GM10847 (cell line): ENCODE measurements around the gene ATP5F1D.

Experiments used
- POLR2A ChIP-seq: IDR thresholded peaks from 2 replicates; pipeline ENCODE4 v1.6.1; 2011; ENCODE audit not compliant: insufficient read length; ENCODE audit errors: extremely low read depth

ATP5F1D gene

DNA sequence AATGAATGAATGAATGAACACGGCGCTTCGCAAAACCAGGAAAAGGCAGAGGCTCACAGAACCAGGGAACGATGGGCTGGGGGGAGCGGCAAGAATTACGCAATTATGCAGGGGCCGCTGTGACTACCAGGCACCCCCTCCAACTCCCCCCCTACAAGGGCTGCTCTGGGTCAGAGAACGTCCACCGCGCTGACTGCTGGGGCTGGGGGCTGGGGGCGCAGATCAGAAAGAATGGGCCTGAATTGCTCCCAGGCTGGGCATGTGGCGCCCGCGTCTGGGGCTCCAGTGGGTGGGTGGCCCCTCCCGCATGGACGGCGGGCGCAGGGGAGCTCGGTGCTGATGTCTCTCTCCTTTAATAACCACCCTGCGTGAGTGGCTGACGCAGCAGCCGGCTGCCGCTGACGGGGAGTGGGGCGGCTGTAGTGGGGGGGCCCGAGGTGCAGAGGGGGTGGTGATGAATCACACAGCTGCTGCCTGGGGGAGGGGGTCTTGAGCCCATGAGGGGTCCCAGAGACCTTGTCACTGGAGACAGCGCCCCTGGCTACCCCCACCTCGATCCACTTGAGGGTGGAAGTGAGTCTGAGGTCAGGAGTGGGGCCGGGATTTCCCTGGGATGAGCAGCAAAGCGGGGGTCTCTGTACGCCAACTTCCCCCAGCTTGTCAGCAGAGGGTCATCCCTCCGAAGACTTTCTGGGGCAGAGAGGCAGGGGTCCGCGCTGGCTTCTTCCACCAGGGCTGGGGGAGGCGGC, 26.1 kb downstream of the ATP5F1D start:
- TF ChIP-seq POLR2A: no peak

- TF ChIP-seq POLR2A: no peak
Observed at GRCh38 chr19:1268226-1269064, 26.9 kb downstream of the ATP5F1D start.

GRCh38 chr19:1269065-1269477, 27.5 kb downstream of the ATP5F1D start, which contains the start of gene CIRBP:
CIRBP (plus strand) TSS chr19:1269332; CDS start chr19:1270934, 1,602 bp downstream.
- TF ChIP-seq POLR2A: peak; percentile 100

GRCh38 chr19:1269478-1270212, 28.1 kb downstream of the ATP5F1D start:
- no peak for TF ChIP-seq POLR2A

GRCh38 chr19:1270213-1270853, 28.8 kb downstream of the ATP5F1D start:
- no peak for TF ChIP-seq POLR2A

DNA sequence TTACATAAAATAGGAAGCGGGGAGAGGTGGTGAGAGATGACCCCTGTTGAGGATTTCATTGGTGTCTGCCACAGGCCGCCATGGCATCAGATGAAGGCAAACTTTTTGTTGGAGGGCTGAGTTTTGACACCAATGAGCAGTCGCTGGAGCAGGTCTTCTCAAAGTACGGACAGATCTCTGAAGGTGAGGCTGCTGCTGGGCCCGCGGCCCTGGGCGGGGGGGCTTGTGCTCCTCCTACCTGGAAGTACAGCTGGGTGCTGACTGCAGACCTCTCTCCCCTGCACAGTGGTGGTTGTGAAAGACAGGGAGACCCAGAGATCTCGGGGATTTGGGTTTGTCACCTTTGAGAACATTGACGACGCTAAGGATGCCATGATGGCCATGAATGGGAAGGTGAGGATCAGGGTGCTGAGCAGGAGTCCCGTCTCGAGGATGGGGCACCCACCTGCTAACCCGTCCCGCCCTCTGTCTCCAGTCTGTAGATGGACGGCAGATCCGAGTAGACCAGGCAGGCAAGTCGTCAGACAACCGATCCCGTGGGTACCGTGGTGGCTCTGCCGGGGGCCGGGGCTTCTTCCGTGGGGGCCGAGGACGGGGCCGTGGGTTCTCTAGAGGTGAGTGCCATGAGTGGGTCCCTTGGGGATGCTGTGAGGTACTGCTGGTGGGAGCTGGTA, 29.4 kb downstream of the ATP5F1D start:
- peak; percentile 7 for TF ChIP-seq POLR2A

- TF ChIP-seq POLR2A: no peak
Observed at GRCh38 chr19:1271528-1272422, 30.2 kb downstream of the ATP5F1D start.

DNA sequence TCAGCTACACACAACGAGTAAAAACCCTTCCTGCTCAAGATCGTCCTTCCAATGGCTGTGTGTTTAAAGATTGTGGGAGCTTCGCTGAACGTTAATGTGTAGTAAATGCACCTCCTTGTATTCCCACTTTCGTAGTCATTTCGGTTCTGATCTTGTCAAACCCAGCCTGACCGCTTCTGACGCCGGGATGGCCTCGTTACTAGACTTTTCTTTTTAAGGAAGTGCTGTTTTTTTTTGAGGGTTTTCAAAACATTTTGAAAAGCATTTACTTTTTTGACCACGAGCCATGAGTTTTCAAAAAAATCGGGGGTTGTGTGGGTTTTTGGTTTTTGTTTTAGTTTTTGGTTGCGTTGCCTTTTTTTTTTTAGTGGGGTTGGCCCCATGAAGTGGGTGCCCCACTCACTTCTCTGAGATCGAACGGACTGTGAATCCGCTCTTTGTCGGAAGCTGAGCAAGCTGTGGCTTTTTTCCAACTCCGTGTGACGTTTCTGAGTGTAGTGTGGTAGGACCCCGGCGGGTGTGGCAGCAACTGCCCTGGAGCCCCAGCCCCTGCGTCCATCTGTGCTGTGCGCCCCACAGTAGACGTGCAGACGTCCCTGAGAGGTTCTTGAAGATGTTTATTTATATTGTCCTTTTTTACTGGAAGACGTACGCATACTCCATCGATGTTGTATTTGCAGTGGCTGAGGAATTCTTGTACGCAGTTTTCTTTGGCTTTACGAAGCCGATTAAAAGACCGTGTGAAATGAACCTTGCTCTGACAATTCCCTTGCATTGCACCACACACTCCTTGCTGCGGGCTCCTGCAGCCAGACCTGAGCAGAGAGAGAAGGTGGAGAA, 31.1 kb downstream of the ATP5F1D start:
- no peak for TF ChIP-seq POLR2A

DNA sequence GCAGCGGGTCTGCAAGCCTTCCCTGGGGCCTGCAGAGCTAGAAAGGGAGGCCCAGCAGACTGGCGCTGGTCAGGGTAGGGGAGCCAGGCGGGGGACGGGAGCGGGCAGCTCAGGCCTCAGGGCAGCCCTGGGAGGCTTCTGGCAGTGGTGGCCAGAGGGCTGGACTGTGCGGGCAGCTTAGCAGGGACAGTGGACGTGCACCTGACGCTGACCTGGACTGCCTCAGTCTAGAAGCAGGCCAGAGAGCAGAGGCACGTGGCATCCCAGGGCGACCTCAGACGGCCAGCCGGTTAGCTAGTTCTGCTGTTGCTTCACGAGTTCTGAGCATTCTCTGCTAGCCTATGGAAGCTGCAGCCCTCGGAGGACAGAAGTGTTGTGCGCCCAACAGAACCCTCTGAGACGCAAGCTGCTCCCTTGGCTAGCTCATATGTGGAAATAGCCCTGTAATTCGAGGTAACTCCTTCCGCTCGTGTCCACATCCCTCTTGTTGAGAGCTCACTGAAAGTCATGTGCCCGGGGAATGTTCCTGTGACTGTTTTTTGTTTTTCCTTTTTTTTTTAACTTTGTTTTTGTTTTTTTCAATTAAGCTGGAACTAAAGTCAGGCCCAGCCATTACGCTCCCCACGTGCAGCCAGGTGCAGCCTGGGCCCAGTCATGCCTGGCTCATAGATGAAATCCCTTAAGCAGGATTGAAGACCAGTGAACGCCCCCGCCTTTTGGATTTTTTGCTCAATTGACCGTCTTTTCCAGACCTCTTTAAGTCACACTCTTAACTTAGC, 31.9 kb downstream of the ATP5F1D start:
- no peak for TF ChIP-seq POLR2A

DNA sequence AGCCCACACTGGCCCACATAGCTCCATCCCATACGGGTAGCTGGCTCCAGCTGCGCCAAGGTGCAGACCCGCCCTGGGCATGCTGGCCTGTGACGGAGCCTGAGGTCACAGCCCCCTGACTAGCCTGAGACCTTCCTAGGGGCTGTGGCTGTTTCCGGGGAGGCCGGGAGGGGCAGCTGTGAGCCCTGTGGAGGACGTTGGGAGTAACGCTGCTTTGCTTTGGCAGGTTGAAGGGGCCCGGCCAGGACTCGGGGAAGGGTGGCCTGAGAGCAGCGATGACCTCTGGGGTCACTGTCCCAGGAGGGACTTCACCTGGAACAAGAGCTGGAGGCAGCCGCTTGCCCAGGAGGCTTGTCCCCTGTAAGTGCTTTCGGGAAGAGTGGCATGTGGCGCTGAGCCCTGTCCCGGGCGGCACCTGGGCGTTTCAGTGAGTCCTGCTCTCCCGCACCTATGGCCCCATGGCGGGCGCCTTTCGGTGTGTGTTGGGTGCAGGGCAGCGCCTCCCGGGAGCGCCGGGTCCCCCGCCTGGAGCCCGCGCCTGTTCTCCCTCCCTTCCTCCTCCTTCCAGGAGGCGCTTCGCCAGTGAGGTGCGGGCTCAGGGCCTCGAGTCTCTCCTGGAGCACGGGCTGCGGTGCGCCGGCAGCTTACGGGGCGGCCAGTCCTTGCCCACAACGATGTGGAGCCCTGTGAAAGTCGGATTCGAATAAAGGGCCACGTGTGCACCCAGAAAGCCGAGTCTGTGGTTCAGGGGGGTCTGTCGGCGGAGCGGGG, 32.7 kb downstream of the ATP5F1D start:
- TF ChIP-seq POLR2A: no peak

DNA sequence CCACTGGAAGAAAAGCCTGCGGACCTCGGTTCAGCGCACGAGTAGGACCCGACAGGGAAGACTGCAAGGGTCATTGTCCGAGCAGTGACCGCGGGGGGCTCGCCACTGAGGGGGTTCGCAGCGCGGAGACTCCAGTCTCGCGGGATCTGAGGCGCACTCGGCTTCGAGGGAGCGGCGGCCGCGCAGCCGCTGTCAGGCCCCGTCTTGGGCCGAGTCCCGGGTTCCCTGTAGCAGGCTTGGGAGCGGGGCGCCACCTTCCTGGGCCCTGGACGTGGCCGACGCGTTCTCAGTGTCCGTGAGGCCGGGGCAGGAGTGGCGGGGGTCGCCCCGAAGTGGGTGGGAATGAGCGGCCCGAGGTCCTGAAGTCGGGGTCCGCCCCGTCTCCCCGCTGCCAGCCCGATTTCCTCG, 33.3 kb downstream of the ATP5F1D start:
- TF ChIP-seq POLR2A: no peak
